SK-N-SH treated with all-trans-retinoic acid at 6 μM for 48 hours (cell line): Measurements from ENCODE around the gene AGBL5.

ENCODE experiments used
- ARNTL ChIP-seq: fragments of 450-650 bp; formaldehyde crosslinking; IDR thresholded peaks from 2 replicates; pipeline ENCODE4 v1.5.0; 2020; ENCODE audit warnings: low read depth, mild to moderate bottlenecking, moderate library complexity, borderline replicate concordance
- BACH2 ChIP-seq: fragments of 250-450 bp; sonication (Bioruptor Pico); IDR thresholded peaks from 2 replicates; pipeline ENCODE4 v1.9.0; 2021; ENCODE audit warnings: mild to moderate bottlenecking, borderline replicate concordance
- RARB ChIP-seq: fragments of 250-450 bp; sonication (Bioruptor Pico); IDR thresholded peaks from 2 replicates; pipeline ENCODE4 v1.8.0; 2021; ENCODE audit warnings: mild to moderate bottlenecking, moderate library complexity
- SNAI2 ChIP-seq: fragments of 250-450 bp; sonication (Bioruptor Pico); IDR thresholded peaks from 2 replicates; pipeline ENCODE4 v1.5.0; 2020; ENCODE audit warnings: mild to moderate bottlenecking, moderate library complexity
- TOX ChIP-seq: fragments of 250-450 bp; sonication (Bioruptor Pico); IDR thresholded peaks from 2 replicates; pipeline ENCODE4 v1.8.0; 2021; ENCODE audit warnings: mild to moderate bottlenecking, moderate library complexity, borderline replicate concordance
- ZFP30 ChIP-seq: fragments of 450-650 bp; formaldehyde crosslinking; IDR thresholded peaks from 2 replicates; pipeline ENCODE4 v1.5.0; 2022; ENCODE audit warnings: mild to moderate bottlenecking, moderate library complexity
- TF ChIP-seq, protein P1 (sequence below): fragments of 250-450 bp; sonication (Bioruptor Pico); IDR thresholded peaks from 2 replicates; pipeline ENCODE4 v1.8.0; 2020; ENCODE audit warnings: mild to moderate bottlenecking, moderate library complexity, borderline replicate concordance
- TF ChIP-seq, protein P2 (sequence below): fragments of 250-450 bp; sonication (Bioruptor Pico); IDR thresholded peaks from 2 replicates; pipeline ENCODE4 v1.5.1; 2020; ENCODE audit warnings: low read depth, mild to moderate bottlenecking, moderate library complexity
- TF ChIP-seq, protein P3 (sequence below): fragments of 250-450 bp; sonication (Bioruptor Pico); IDR thresholded peaks from 2 replicates; pipeline ENCODE4 v1.5.0; 2020; ENCODE audit warnings: mild to moderate bottlenecking, moderate library complexity
- TF ChIP-seq, protein P4 (sequence below): fragments of 250-450 bp; sonication (Bioruptor Pico); IDR thresholded peaks from 2 replicates; pipeline ENCODE4 v1.8.0; 2021; ENCODE audit warnings: low read depth, mild to moderate bottlenecking, moderate library complexity, borderline replicate concordance

DNA sequence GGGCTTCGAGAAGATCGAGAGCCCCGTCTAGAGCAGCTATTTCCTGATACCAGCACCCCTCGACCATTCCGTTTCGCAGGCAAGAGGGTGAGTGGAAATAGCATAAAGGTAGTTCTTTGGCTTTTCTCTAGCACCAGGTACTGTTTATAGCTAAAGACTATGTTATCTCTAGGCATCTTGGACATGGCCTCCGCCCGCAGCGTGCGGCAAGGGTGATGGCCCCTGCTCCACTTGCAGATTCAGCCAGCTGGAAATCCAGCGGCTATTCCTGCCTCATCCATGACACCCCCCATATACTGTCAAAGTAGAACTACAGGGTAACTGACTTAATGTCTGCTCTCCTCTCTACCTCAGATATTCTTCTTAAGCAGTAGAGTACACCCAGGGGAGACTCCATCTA lies 3.3 kb downstream of the AGBL5 start:
- TF ChIP-seq, protein P1, sequence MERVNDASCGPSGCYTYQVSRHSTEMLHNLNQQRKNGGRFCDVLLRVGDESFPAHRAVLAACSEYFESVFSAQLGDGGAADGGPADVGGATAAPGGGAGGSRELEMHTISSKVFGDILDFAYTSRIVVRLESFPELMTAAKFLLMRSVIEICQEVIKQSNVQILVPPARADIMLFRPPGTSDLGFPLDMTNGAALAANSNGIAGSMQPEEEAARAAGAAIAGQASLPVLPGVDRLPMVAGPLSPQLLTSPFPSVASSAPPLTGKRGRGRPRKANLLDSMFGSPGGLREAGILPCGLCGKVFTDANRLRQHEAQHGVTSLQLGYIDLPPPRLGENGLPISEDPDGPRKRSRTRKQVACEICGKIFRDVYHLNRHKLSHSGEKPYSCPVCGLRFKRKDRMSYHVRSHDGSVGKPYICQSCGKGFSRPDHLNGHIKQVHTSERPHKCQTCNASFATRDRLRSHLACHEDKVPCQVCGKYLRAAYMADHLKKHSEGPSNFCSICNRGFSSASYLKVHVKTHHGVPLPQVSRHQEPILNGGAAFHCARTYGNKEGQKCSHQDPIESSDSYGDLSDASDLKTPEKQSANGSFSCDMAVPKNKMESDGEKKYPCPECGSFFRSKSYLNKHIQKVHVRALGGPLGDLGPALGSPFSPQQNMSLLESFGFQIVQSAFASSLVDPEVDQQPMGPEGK (CRISPR knock-in tag) = no peak
- TF ChIP-seq ZFP30 (CRISPR knock-in tag) = no peak
- TF ChIP-seq SNAI2 = no peak
- TF ChIP-seq, protein P2, sequence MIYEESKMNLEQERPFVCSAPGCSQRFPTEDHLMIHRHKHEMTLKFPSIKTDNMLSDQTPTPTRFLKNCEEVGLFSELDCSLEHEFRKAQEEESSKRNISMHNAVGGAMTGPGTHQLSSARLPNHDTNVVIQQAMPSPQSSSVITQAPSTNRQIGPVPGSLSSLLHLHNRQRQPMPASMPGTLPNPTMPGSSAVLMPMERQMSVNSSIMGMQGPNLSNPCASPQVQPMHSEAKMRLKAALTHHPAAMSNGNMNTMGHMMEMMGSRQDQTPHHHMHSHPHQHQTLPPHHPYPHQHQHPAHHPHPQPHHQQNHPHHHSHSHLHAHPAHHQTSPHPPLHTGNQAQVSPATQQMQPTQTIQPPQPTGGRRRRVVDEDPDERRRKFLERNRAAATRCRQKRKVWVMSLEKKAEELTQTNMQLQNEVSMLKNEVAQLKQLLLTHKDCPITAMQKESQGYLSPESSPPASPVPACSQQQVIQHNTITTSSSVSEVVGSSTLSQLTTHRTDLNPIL = no peak
- no peak for TF ChIP-seq RARB
- TF ChIP-seq BACH2 = no peak
- TF ChIP-seq, protein P3, sequence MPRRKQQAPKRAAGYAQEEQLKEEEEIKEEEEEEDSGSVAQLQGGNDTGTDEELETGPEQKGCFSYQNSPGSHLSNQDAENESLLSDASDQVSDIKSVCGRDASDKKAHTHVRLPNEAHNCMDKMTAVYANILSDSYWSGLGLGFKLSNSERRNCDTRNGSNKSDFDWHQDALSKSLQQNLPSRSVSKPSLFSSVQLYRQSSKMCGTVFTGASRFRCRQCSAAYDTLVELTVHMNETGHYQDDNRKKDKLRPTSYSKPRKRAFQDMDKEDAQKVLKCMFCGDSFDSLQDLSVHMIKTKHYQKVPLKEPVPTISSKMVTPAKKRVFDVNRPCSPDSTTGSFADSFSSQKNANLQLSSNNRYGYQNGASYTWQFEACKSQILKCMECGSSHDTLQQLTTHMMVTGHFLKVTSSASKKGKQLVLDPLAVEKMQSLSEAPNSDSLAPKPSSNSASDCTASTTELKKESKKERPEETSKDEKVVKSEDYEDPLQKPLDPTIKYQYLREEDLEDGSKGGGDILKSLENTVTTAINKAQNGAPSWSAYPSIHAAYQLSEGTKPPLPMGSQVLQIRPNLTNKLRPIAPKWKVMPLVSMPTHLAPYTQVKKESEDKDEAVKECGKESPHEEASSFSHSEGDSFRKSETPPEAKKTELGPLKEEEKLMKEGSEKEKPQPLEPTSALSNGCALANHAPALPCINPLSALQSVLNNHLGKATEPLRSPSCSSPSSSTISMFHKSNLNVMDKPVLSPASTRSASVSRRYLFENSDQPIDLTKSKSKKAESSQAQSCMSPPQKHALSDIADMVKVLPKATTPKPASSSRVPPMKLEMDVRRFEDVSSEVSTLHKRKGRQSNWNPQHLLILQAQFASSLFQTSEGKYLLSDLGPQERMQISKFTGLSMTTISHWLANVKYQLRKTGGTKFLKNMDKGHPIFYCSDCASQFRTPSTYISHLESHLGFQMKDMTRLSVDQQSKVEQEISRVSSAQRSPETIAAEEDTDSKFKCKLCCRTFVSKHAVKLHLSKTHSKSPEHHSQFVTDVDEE (CRISPR knock-in tag) = no peak
- no peak for TF ChIP-seq ARNTL (CRISPR knock-in tag)
- TF ChIP-seq TOX (CRISPR knock-in tag) = no peak
- TF ChIP-seq, protein P4, sequence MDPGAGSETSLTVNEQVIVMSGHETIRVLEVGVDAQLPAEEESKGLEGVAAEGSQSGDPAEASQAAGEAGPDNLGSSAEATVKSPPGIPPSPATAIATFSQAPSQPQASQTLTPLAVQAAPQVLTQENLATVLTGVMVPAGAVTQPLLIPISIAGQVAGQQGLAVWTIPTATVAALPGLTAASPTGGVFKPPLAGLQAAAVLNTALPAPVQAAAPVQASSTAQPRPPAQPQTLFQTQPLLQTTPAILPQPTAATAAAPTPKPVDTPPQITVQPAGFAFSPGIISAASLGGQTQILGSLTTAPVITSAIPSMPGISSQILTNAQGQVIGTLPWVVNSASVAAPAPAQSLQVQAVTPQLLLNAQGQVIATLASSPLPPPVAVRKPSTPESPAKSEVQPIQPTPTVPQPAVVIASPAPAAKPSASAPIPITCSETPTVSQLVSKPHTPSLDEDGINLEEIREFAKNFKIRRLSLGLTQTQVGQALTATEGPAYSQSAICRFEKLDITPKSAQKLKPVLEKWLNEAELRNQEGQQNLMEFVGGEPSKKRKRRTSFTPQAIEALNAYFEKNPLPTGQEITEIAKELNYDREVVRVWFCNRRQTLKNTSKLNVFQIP (CRISPR knock-in tag) = no peak
